ENCODE measurements around the gene MYLK3.

MYLK3 gene

DNA sequence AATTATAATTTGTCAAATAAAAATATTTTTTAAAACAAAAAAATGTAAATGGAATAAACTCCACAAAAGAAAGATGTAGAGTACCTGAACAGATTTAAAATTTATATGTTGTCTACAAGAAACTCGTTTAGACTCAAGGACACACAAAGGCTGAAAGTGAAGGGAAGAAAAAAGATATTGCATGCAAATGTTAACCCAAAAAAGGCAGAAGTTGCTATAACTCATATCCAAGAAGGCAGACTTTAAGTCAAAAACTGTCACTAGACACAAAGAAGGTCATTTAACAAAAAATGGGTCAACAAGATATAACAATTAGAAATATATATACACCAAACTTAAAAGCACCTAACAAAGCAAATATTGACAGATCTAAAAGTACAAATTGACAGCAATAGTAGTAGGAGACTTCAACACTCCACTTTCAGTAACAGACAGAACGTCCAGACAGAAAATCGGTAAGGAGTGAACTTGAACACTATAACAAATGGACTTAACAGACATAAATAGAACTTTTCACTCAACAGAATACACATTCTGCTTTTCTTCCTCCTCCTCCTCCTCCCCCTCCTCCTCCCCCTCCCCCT, 40.8 kb upstream of the MYLK3 start:
- TF ChIP-seq, protein P1, sequence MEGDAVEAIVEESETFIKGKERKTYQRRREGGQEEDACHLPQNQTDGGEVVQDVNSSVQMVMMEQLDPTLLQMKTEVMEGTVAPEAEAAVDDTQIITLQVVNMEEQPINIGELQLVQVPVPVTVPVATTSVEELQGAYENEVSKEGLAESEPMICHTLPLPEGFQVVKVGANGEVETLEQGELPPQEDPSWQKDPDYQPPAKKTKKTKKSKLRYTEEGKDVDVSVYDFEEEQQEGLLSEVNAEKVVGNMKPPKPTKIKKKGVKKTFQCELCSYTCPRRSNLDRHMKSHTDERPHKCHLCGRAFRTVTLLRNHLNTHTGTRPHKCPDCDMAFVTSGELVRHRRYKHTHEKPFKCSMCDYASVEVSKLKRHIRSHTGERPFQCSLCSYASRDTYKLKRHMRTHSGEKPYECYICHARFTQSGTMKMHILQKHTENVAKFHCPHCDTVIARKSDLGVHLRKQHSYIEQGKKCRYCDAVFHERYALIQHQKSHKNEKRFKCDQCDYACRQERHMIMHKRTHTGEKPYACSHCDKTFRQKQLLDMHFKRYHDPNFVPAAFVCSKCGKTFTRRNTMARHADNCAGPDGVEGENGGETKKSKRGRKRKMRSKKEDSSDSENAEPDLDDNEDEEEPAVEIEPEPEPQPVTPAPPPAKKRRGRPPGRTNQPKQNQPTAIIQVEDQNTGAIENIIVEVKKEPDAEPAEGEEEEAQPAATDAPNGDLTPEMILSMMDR (IDR thresholded peaks at IDR 0.05) = no peak

DNA sequence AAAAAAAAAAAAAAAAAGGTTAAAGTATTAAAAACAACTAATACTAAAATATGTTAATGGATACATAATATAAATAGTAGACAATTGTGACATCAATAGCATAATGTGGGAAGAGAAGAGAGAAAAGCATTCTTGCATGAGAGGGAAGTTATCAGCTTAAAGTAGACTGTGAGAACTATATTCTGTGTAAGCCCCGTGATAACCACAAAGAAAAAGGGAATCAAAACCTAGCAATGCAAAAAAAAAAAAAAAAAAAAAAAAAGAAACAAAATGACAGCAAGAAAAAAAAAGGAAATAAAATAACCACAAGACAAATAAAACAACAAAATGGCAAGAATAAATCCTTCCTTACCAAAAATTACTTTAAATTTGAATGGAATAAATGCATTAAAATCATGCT, 39.8 kb upstream of the MYLK3 start:
- TF ChIP-seq, protein P1 (IDR thresholded peaks at IDR 0.05) = no peak

DNA sequence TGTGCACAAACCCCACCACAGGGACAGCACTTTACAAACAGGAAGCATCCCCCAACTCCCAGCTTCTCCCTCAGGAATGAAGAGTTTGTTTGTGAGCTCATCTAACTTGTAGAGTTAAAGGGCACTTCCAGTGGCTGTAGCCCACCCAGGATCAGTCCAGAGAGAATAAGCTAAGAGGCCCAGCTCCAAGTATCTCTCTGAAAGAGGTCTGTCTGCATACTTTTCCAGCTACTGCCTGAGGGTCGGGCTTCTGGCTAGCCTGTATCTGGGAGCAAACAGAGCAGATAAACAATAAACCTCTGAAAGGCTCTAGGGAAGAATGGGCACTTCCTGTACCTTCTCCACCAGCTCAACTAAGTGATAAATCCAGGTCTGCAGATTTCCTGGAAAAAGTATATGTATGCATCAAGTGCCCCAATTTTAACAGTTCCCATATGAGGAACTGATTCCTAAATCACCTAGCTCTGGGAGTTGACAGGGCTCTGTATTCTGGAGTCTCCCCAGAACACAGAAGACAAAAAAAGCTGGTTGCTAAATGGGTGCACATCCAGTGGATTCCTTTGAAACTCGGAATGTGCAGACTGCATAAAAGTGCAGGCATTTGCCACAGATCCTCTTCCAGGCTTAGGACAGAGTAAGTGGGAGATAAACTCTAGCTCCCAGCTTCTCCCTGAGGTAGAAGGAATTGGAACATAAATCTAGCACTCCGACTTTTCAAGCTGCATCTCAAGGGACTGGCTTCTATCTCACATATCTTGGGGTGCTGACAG, 37.1 kb upstream of the MYLK3 start:
- TF ChIP-seq, protein P1 (IDR thresholded peaks at IDR 0.05) = no peak

DNA sequence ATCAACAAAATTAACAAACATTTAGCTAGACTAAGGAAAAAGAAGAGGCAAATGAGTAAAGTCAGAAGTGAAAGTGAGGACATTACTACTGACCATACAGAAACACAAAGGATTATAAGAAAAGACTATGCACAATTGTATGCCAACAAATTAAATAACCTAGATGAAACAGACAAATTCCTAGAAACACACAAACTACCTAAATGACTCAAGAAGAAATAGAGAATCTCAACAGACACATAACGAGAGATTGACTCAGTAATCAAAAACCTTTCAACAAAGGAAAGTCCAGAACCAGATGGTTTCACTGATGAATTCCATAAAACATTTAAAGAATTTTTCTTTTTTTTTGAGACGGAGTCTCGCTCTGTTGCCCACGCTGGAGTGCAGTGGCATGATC, 35.7 kb upstream of the MYLK3 start:
- TF ChIP-seq, protein P1 (IDR thresholded peaks at IDR 0.05) = no peak

DNA sequence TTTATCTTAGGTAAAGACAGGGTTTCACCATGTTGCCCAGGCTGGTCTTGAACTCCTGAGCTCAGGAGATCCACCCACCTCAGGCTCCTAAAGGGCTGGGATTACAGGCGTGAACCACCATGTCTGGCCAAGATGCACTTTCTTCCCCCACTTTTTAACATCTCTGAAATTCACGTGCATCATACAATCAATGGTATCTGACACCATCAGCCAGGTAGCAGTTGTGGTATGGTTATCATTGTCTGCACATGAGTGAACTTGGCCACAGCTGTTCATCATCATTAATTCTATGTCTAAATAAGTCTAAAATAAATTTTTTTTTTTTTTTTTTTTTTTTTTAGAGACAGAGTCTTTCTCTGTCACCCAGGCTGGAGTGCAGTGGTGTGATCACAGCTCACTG, 34.2 kb upstream of the MYLK3 start:
- TF ChIP-seq, protein P1 (IDR thresholded peaks at IDR 0.05) = no peak

DNA sequence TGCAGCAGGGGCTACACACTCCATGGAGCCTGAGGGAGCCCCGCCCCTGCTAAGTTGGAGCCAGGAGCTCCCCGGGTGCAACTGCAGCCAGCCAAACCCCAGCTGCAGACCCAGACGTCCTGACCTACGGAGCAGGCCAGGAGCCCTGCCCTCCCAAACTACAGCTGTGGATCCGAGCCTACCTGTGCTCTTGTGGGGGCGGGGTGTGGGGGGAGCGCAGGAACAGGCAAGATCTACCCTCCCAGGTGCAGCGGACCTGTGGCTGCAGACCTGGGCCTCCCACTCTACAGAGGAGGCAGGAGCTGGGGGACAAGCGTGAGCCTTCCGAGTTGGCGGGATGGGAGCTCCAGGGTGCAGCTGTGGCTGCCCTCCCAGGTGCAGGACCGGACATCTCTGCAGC, 29.7 kb upstream of the MYLK3 start:
- TF ChIP-seq, protein P1 (IDR thresholded peaks at IDR 0.05) = no peak

DNA sequence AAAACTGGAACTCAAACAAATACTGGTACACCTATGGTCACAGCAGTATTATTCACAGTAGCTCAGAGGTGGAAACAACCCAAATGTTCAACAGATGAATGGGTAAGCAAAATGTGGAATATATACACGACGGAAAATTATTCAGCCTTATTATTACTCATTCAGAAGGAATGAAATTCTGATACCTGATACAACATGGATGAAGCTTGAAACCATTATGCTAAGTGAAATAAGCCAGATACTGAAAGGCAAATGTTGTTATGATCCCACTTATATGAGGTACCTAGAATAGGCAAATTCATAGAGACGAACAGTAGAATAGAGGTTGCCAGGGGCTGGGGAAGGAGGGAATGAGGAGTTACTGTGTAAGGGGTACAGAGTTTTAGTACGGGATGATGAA, 27.1 kb upstream of the MYLK3 start:
- TF ChIP-seq, protein P1 (IDR thresholded peaks at IDR 0.05) = no peak
